Epidermal melanocyte (primary cell): Measurements from ENCODE around the gene LHB.
A peak's percentile ranks its signal among the peaks of the same experiment; 100 is the strongest.
"Not testable (repeated sequence)": the region's sequence is repeated elsewhere in the genome, so short reads cannot be mapped to it uniquely, and the experiment has no call there.

Experiments used
- DNase-seq: peaks from one replicate; pipeline ENCODE4 v3.0.0; 2011; ENCODE audit warnings: low spot score; ENCODE audit not compliant: insufficient read length

LHB gene

GRCh38 chr19:49038557-49039276 is 21.8 kb upstream of the LHB start:
- DNase-seq: not testable (repeated sequence)

- DNase-seq: not testable (repeated sequence)
Measured at GRCh38 chr19:49038111-49038510, 21.2 kb upstream of the LHB start.

GRCh38 chr19:49036815-49037214 is 19.9 kb upstream of the LHB start, which contains the start of gene CGB1:
CGB1 (minus strand) TSS chr19:49036895; CDS start chr19:49036711, 184 bp downstream.
- DNase-seq: not testable (repeated sequence)

- not testable (repeated sequence) for DNase-seq
Measured at GRCh38 chr19:49031642-49032301, 14.9 kb upstream of the LHB start, which contains the start of gene CGB2. CGB2 (plus strand) TSS chr19:49031890; CDS start chr19:49032096, 206 bp downstream.

- DNase-seq: not testable (repeated sequence)
Measured at GRCh38 chr19:49030323-49030722, 13.4 kb upstream of the LHB start.

- not testable (repeated sequence) for DNase-seq
Measured at GRCh38 chr19:49029749-49030148, 12.9 kb upstream of the LHB start.

- not testable (repeated sequence) for DNase-seq
Measured at GRCh38 chr19:49028686-49029085, 11.8 kb upstream of the LHB start.

- not testable (repeated sequence) for DNase-seq
Measured at GRCh38 chr19:49025599-49025998, 8.7 kb upstream of the LHB start.

- DNase-seq: not testable (repeated sequence)
Measured at GRCh38 chr19:49025088-49025487, 8.2 kb upstream of the LHB start.

- DNase-seq: not testable (repeated sequence)
Measured at GRCh38 chr19:49024233-49024632, 7.3 kb upstream of the LHB start, which contains the start of gene CGB3. CGB3 (minus strand) TSS chr19:49024333; CDS start chr19:49023971, 362 bp downstream.

- no peak for DNase-seq
Measured at GRCh38 chr19:49022116-49022515, 5.2 kb upstream of the LHB start.

- DNase-seq: no peak
Measured at GRCh38 chr19:49020931-49021895, 4.3 kb upstream of the LHB start.

- no peak for DNase-seq
Measured at GRCh38 chr19:49020342-49020741, 3.5 kb upstream of the LHB start.

- no peak for DNase-seq
Measured at GRCh38 chr19:49019242-49019932, 2.5 kb upstream of the LHB start.

GRCh38 chr19:49018388-49019241 is 1.7 kb upstream of the LHB start:
- not testable (repeated sequence) for DNase-seq

- DNase-seq: peak; percentile 82
Measured at GRCh38 chr19:49017666-49018351, 918 bp upstream of the LHB start.

GRCh38 chr19:49016067-49016839 is 638 bp downstream of the LHB start:
- DNase-seq: no peak

- DNase-seq: no peak
Measured at GRCh38 chr19:49014870-49015255, 2.0 kb downstream of the LHB start.
